ENCODE data around the gene SCN4A.
"Not testable (repeated sequence)": the region's sequence is repeated elsewhere in the genome, so short reads cannot be mapped to it uniquely, and the experiment has no call there.

Gene SCN4A

DNA sequence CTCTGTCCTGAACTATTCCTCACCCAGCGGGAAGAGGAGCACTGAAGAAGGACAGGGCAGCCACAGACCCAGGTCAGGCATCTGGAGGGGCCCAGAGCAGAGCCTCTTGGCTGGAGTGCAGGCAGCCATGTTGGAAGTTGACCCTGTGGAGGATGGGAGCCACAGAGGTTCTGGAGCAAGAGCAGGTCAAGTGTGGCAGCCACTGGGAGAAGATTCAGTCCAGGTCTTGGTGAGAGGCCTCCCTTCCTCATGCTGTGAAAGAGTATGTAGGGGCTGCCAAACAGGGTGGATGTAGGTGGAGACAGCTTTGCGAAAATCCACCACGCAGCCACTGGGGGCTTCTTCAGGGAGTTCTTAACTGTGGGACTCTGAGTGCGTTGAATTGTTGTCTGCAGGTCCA, 40.0 kb downstream of the SCN4A start:
- DNase-seq, result no peak

DNA sequence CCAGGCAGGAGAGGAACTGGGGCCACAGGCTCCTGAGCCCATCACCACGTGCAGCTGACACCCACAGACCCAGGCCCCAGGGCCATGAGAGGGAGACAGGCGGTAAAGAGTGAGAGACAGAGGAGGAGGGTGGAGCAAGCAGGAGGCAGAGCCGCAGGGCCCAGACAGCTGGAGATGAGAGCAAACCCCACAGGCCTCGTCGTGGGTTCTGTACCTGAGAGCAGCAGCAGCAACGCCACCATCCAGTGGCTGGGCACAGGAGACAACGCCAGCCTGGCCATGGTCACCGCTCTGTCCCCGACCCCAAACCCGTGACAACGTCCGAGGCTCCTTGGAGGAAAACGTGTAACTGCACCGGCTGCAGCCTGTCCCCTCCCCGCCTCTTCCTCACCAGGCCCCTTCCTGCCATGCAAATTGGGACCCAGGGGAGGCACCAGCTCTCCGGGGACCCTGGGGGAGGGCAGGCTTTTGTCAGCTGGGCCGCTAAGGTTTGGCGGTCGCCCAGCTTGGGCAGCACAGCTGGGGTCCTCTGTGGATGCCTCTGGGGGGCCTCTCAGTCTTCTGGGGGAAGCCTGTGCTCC, 40.6 kb downstream of the SCN4A start, which contains the start of gene CD79B:
Gene CD79B, minus strand, starts transcription at position 351 of the 581 bp plus-strand sequence. Its CDS starts 70 bp downstream, at position 281.
- peak in 3 of 6 experiments; percentile 38 to 68 (median 50) for DNase-seq

DNA sequence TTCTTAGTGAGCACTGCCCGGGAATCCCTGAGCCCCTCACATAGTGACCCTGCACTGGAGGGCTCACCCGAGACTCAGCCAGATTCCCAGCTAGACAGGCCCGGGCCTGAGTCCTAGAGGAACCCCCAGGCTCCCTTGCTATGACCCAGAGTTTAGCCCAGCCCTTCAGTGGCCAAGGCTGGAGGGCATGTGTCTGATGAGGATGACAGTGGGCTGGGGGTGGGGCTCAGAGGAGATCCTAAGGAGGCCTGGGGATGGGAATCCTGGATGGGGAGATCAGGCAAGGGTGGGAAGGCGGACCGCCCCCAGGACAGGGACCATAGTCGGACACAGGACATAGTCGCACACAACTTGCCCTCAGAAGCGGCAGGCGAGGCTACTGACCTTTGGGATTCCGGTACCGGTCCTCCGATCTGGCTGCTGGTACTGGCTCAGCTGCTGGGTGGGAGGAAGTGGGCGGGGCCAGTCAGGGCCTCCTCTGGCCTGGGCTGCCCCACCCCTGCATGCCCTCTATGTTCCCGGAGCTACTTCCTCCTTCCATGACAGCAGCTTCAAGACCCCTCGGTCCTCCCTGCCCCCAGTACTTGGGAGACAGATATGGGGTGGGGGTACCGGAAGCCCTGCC, 41.7 kb downstream of the SCN4A start:
- peak; percentile 10 to 56 (median 34) for DNase-seq

DNA sequence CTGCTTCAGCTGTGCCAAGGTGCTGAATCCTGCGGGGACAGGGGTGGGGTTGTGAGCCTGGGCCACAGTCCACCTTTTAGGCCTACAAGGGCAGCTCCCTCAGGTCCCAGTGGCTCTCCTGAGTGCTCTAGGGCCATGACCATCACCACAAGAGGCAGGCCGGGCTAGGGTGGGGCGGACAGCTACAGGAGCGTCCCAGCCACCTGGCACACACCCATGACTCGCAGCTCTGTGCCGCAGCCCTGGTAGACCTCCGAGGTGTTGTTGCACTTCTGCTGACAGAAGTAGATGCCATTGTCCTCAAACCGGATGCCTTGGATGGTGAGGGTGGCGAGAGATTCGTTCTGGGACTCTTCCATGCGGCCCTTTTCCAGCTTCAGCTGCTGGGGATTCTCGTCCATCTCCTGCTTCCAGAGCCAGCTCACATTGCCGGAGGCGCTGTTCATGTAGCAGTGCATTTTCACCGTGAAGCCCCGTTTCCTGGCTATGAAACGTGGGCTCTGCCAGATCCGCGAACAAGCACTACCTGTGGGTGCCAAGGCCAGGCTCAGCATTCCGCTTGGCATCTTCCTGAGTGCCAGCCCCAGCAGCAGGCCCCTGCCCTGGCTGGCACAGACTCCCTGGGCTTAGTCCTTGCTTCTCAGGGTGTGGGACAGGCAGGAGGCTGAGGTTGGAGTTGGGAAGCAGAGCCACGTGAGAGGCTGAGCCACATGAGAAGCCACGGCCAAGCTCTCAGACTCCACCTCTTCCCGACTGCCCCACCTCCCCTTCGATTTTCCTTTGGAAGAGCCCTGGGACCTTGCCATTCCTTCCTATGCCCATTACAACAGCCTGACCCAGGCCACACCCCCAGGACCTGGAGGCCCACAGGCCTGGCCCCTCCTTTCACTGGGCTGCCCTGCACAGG, 42.6 kb downstream of the SCN4A start:
- DNase-seq, result no peak

DNA sequence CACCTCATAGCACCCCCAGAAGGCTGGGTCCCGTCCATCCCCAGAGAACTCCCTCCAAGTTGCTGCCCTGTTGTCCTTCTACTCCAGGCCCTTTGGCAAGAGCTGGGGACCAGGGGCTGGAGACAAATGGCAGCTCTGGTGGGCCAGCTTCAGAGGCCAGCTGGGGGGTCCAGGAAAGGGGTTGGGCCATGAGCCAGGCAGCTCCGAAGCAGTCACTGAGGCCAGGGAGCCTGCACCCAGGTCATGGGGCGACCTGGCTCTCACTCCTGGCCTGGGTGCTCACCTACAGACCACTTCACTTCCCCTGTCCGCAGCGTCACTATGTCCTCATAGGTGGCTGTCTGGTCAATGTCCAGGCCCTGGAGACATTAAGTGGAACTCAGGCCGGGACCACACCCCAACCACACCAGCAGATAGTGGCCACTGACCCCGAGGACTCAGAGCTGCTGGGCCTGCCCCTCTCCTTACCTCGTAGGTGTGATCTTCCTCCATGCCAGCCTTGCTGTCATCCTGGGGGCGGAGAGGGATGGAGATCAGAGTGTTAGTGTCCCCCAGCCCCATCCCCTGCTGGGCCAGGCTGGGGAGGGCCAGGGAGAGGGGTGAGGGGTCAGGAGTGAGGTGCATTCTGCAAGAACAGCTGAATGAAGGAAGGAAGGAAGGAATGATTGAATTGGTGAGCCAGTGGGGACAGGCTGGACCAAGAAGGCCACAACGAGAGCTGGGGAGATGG, 43.6 kb downstream of the SCN4A start:
- DNase-seq, result no peak

DNA sequence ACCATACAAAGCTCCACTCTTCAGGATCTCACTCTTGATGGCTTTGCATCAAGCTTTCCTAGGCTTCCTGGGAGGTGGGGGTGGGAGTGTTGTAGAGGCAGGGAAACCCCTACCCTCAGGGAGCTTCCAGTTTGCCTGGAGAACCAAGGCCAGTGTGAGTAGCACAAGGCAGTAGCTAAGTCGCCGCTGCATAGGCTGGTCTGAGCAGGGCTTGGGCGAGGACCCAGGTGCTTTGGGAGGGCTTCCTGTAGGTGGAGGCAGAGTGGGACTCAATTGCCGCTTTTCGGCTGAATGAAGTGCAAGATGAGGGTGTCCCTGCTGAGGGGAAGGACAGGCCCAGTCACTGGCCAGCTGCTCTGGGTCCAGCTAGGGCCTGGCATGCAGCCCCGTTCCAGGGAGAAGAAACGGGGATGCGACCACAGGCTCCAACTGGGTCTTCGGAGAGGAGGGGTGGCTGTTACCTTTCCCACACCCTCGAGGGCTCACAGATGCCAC, 44.5 kb downstream of the SCN4A start:
- no peak for DNase-seq

DNA sequence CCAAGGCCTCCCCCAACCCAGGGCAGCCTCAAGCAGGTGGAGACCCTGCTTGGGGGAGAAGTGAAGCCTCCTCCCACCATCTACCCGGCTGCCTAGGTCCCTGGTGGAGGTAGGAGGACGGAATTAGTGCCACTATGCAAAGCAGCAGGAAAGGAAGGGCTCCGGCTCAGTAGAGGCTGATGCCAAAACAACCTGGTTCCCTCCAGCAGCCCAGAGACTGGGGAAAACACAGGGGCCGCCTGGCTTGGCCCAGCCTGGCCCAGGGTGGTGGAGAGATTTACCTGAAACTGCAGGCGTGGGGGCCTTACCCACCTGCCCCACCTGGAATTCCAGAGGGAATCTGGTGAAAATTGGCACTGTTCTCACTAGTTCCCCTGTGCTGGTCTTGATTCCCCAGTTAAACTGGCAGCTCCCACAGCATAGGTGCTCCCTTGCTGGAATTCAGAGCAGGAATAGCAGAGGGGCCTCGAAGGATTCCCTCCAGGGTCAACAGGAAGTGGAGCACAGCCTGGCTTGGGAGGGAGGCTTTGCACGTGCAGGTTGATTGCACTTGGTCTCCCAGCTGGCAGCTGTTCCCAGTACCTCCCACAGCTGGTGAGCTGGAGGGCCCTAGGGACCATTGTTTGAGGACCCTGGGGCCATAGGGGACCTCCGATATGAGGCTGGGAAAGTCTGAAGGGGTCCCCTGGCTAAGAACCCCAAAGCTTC, 45.1 kb downstream of the SCN4A start:
- DNase-seq, result no peak

DNA sequence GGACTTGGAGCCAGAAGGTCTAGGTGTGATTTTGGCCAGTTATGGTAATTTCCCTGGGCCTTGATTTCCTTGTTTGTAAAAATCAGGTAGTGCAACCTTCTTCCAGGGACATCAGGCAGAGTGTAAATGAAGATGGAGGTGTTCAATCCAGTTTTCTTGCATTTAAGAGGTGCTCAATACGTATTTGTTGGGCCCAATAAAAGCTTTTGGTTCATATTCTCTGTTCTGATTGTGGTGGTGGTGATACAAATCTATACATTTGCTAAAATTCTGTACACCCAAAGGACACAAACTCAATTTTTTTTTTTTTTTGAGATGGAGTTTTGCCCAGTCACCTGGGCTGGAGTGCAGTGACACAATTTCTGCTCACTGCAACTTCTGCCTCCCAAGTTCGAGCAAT, 46.6 kb downstream of the SCN4A start:
- no peak for DNase-seq

DNA sequence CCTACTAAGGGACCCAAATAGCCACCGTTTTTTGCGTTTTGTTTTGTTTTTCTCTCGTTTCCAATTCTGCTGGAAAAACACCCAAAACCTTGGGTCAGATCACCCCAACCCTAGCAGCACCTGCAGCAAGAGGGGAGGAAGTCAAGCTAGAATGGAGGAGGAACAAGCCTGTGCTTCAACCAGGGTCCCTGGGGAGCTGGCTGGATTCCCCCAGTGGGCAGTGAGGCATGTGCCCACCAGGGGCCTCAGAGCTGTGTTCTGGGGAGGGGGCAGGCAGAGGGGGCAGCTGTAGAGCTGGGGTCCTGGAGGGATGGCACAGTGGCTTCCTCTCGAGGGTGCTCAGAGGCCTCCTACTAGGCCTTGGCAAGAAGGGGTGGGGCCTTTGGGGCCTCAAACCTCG, 47.1 kb downstream of the SCN4A start:
- no peak for DNase-seq

DNA sequence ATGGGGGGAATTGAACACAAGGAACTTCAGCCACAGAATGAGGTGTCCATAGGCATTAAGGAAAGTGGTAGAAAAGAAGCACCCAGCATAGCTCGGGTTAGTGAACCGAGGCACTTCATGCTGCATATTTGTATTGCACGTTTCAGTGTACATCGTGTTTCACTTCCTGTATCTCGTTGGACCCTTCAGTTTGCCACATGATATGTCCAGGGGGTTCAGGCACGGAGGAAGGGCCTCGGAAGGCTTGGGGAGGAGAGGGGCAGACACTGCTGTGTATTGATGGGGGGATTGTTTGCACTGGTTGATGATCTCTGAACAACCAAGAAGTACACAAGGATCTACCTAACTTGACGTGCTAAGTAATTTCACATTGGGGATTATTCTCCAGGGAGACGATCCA, 50.3 kb downstream of the SCN4A start:
- DNase-seq, result not testable (repeated sequence)

DNA sequence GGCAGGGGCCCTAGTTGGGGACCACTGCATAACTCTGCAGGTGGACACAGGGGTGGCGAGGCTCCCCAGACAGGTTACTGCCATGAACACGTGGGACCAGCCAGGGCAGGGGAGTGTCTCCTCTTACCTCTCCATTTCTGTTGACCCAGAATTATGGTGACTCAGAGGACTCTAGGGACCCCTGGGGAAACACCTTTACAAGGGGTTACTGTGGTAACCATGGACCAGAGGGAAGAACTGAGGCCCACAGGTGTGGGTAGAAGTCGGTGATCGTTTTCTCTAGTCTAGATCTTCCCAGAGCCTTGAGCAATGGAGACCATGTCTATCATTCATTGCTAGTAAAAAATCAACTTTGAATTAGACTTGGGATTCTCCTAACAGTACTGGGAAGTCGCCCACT, 51.9 kb downstream of the SCN4A start:
- DNase-seq, result not testable (repeated sequence)

DNA sequence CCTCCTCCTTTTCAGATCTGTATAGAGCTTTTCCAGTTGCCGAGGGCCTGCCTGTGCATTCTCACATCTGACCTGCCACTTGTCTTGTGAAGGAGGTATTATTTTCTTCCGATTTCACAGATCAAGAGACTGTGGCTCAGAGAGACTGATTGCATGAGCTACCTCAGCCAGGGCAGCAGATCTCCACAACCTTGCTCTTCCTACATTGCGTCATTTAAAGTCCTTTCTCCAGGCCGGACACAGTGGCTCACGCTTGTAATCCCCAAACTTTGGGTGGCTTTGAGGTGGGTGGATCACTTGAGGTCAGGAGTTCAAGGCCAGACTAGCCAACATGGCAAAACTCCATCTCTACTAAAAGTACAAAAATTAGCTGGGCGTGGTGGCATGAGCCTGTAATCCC, 52.7 kb downstream of the SCN4A start:
- not testable (repeated sequence) for DNase-seq

DNA sequence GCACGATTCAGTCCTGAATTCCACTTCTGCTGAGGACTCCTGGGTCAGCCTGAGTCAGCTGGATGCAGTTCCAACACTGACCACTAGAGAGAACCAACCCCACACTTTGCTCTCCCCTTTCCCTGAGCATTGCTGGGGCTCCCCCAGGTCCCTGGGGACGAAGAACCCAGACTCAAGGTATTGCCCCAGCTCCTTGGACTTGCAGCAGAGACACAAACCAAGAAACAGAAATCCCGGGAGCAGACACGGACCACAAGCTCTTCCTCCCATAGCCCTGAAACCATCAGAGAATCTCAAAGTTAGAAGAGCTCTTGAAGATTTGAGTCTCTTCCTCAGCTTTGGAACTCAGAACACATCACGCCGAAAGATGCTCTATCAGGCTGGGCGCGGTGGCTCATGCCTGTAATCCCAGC, 53.4 kb downstream of the SCN4A start:
- peak; percentile 46 to 79 (median 53) for DNase-seq

DNA sequence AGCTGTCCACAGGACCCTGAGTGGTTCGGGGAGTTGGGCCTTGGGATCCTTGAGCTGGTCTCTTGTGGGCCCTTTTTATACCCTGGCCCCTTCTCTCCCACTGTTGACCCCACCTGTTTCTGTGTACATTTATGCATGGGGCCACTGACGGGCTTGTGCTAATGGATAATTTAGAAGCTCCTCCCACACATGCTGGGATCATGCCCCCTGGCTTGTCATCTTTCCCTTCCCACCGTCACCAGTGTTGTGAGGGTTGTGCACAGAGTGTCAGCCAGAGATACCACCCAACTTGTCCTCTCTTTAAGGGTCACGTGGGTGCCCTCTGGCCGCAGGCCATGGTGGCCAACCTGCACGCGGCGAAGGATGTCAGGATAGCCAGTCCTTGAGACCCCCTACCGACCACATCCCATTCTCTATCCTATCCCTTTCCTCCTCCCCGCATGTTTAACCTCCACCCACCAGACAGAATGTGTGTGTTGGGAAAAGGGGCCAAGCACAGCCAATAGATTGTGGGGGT, 53.9 kb downstream of the SCN4A start, which contains the start of gene GH1:
Gene GH1, minus strand, starts transcription at position 51 of the 517 bp plus-strand sequence. CDS start 63 bp downstream, outside the sequence.
- DNase-seq, result not testable (repeated sequence)

DNA sequence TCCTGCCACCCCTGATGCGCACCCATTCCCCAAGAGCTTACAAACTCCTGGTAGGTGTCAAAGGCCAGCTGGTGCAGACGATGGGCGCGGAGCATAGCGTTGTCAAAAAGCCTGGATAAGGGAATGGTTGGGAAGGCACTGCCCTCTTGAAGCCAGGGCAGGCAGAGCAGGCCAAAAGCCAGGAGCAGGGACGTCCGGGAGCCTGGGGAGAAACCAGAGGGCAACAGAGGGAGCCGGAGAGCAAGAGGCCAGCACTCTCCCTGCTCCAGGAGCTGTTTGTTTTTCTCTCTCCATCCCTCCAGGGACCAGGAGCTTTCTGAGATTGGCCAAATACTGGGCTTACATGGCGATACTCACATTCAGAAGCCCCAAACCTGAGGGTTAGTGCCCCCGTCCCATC, 54.4 kb downstream of the SCN4A start:
- DNase-seq, result no peak

DNA sequence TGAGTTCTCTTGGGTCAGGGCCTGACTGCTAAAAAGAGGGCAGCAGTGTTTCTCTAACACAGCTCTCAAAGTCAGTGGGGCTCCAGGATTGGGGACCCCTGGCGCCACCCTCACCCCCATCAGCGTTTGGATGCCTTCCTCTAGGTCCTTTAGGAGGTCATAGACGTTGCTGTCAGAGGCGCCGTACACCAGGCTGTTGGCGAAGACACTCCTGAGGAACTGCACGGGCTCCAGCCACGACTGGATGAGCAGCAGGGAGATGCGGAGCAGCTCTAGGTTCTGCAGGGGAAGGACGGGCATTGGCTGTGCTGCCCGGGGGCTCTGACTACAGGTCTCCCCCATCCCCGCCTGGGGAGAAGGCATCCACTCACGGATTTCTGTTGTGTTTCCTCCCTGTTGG, 55.1 kb downstream of the SCN4A start:
- no peak for DNase-seq

DNA sequence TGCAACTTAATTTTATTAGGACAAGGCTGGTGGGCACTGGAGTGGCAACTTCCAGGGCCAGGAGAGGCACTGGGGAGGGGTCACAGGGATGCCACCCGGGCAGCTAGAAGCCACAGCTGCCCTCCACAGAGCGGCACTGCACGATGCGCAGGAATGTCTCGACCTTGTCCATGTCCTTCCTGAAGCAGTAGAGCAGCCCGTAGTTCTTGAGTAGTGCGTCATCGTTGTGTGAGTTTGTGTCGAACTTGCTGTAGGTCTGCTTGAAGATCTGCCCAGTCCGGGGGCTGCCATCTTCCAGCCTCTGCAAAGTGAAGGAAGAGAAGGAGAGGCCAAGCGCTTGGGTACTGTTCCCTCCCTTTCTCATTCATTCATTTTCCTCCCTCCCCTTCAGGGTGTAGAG, 55.5 kb downstream of the SCN4A start:
- DNase-seq, result not testable (repeated sequence)

DNA sequence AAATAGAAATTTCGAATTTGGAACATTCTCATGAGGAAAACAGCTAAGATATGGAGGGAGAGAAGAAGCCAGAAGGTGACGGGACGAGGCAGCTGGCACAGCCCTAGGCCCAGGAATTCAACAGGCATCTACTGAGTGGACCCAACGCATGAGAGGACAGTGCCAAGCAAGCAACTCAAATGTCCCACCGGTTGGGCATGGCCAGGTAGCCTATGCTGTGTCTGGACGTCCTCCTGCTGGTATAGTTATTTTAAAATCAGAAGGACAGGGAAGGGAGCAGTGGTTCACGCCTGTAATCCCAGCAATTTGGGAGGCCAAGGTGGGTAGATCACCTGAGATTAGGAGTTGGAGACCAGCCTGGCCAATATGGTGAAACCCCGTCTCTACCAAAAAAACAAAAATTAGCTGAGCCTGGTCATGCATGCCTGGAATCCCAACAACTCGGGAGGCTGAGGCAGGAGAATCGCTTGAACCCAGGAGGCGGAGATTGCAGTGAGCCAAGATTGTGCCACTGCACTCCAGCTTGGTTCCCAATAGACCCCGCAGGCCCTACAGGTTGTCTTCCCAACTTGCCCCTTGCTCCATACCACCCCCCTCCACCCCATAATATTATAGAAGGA, 56.0 kb downstream of the SCN4A start:
- DNase-seq, result no peak

DNA sequence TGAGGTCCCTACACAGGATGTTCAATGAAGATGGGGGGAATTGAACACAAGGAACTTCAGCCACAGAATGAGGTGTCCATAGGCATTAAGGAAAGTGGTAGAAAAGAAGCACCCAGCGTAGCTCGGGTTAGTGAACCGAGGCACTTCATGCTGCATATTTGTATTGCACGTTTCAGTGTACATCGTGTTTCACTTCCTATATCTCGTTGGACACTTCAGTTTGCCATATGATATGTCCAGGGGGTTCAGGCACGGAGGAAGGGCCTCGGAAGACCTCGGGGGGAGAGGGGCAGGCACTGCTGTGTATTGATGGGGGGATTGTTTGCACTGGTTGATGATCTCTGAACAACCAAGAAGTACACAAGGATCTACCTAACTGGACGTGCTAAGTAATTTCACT, 57.0 kb downstream of the SCN4A start:
- not testable (repeated sequence) for DNase-seq

DNA sequence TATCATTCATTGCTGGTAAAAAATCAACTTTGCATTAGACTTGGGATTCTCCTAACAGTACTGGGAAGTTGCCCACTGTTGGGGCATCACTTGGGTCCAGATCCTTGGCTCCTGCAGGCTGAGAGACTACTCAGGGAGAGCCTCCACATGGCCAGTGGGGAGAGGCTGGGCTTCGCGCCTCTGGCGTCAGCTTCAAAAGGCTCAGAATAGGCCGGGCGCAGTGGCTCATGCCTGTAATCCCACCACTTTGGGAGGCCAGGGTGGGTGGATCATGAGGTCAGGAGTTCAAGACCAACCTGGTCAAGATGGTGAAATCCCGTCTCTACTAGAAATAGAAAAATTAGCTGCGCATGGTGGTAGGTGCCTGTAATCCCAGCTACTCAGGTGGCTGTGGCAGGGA, 58.2 kb downstream of the SCN4A start:
- DNase-seq, result no peak

DNA sequence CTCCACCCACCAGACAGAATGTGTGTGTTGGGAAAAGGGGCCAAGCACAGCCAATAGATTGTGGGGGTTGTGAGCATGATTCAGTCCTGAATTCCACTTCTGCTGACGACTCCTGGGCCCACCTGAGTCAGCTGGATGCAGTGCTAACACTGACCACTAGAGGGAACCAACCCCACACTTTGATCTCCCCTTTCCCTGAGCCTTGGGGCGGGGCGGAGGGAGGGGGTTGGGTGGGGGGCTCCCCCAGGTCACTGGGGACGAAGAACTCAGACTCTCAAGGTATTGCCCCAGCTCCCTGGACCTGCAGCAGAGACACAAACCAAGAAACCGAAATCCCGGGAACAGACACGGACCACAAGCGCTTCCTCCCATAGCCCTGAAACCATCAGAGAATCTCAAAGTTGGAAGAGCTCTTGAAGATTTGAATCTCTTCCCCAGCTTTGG, 61.0 kb downstream of the SCN4A start:
- peak; percentile 4 to 75 (median 45) for DNase-seq
